Breast epithelium (tissue), 3 donors: Measurements from ENCODE around the gene CCDC97.

ENCODE experiments used
- POLR2A ChIP-seq: fragments of 450-650 bp; IDR thresholded peaks from one replicate; pipeline ENCODE4 v1.6.1; 2016; ENCODE audit warnings: antibody characterized with exemption, mild to moderate bottlenecking, moderate library complexity
- POLR2AphosphoS5 ChIP-seq, 3 donors: sonication (generic); formaldehyde crosslinking; IDR thresholded peaks; one replicate each; pipeline ENCODE4 v1.6.1; 2017; ENCODE audit warnings: antibody characterized with exemption in 3 of 3
- TF ChIP-seq, protein P1 (sequence below), 3 donors: fragments of 450-650 bp; IDR thresholded peaks; one replicate each; pipeline ENCODE4 v1.5.1; 2016 to 2017; ENCODE audit warnings: antibody characterized with exemption in 3 of 3, mild to moderate bottlenecking in 3 of 3, moderate library complexity in 3 of 3

- TF ChIP-seq, protein P1, sequence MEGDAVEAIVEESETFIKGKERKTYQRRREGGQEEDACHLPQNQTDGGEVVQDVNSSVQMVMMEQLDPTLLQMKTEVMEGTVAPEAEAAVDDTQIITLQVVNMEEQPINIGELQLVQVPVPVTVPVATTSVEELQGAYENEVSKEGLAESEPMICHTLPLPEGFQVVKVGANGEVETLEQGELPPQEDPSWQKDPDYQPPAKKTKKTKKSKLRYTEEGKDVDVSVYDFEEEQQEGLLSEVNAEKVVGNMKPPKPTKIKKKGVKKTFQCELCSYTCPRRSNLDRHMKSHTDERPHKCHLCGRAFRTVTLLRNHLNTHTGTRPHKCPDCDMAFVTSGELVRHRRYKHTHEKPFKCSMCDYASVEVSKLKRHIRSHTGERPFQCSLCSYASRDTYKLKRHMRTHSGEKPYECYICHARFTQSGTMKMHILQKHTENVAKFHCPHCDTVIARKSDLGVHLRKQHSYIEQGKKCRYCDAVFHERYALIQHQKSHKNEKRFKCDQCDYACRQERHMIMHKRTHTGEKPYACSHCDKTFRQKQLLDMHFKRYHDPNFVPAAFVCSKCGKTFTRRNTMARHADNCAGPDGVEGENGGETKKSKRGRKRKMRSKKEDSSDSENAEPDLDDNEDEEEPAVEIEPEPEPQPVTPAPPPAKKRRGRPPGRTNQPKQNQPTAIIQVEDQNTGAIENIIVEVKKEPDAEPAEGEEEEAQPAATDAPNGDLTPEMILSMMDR (IDR thresholded peaks at IDR 0.05): no peak
- TF ChIP-seq POLR2A (no peak), POLR2AphosphoS5 (IDR thresholded peaks at IDR 0.05) (no peak)
These were observed 13.1 kb downstream of the CCDC97 start for GRCh38 chr19:41323023-41323422.
